HG03354 (cell line): Measurements from ENCODE around the gene C10orf90.

Source experiments
- ATAC-seq: cut with Tn5 transposase; IDR thresholded peaks from one replicate; pipeline ENCODE4 v1.9.1; 2021; ENCODE audit warnings: mild to moderate bottlenecking; ENCODE audit not compliant: unreplicated experiment, poor library complexity, severe bottlenecking

Gene C10orf90

DNA sequence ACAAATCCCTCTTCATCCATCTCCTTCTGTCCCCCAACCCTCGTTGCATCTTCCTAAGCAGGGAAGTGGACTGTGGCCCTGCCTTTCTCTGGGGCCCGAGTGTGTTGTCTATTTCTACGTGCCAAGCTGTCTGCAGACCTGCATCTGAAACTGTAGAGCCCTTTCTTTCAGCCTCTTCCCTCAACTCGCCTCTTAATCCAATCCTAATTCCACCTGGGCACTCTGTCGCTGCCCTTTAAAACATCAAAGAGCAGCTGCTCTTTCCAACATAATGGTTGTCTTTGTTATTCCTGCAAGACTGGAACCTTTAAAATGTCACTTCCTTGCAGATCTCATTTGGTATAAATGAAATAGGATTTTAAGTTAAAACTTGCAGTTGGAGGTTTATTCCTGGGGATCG lies 260.7 kb downstream of the C10orf90 start:
- ATAC-seq: no peak

DNA sequence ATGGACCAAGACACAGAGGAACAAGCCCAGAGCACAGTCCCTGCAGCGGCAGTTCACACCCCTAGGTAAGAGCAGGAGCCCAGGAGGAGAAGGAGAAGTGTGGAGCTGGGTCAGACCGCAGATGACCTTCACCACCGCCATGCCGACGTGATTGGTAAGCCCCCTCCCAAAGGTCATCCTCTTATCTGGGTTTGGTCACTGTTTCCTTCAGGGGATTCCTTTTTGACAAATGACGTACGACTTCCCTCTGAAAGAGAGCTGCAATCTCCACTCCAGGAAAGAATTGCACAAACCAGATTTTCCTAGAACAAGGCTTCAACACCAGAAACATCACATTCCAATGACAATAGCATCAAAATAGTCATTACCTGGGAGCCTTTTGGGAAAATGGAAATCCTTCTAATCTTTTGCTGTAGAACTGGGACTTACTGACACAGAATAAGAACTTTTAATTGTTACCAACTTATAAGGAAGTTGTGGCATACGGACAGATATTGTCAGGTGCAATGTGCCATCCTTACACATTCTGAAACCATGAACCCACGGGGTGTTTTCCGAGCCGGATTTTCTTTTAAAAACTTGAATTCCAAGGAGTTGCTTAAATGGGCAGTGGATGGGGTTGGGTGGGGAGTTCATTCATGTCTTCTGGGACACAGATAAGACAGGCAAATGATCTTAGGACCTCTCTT lies 261.4 kb downstream of the C10orf90 start:
- no peak for ATAC-seq

DNA sequence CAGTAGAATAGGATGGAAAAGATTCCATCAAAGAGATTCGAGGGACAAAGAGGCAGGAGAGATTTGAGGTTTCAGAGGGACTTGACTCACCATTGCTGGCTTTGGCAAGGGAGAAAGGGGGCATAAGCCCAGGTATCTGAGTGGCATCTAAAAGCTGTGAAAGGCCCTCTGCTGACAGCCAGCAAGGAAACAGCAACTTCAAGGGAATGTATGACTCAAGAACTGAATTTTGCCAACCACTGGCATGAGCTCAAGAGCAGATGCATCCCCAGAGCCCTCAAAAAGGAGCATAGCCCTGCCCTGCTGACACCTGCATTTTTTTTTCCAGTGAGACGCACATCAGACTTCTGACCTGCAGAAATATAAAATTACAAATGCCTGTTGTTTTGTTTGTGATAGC lies 262.7 kb downstream of the C10orf90 start:
- ATAC-seq: no peak

DNA sequence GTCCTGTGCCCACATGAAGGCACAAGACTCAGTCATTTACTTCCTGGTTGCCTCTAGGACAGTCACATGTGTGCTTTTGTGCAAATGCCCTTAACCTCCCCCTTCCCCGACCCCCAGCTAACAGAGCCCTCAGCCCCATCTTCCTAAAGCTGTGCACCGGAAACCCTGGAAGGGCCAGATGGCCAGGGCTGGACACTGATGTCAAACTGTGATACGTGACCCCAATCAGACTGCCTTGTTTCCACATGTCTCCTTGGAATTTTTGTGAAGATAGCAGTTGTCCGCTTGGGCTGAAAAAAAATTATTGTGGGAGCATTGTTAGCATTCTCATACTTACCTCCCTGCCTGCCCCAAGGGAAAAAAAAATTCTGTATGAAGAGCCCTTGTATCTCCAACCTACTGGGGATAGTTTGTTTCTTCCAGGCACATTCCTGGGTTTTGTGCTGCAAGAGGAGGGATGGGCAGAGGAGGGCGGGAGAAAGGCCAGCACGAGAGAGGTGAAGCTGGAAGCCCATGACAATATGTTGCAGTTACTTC lies 265.2 kb downstream of the C10orf90 start:
- no peak for ATAC-seq

- ATAC-seq: no peak
These were observed 267.5 kb downstream of the C10orf90 start for GRCh38 chr10:126402721-126403695.

GRCh38 chr10:126400641-126401040 lies 269.9 kb downstream of the C10orf90 start:
- no peak for ATAC-seq

DNA sequence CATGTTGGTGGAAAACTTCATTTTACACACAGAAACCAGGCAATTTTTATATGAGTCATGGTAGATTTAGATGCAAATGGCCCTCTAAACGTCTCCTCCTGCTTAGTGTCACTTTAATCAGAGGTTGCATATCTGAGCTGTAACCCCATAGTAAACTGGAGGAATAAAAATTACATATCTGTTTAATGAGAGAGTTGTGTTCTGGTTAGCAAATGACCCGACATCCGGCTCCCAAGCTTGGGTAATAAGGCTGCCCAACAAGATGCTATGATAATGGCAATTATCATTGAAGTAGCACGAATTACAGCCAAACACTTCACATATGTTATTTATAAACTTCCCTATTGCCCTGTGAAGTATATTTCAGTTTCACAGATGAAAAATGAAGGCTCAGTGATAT lies 271.6 kb downstream of the C10orf90 start:
- no peak for ATAC-seq

DNA sequence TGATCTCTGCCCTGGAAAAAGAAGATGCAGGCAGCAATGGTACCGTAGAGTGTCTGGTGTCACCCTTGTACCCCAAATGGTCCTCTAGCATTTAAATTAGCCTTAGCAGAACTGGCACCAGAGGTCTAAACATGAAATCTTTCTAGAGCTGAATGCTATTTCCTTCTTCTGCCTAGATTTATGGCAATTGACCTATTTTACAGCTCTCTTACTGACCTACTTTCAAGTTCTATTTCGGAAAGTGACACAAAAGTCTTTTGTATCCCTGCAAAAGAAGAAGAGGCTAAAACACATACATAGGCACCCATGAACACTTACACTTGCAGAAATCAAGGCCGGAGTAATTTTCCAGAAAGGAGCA lies 272.1 kb downstream of the C10orf90 start:
- ATAC-seq: no peak

- no peak for ATAC-seq
These were observed 272.7 kb downstream of the C10orf90 start for GRCh38 chr10:126397640-126398382.

DNA sequence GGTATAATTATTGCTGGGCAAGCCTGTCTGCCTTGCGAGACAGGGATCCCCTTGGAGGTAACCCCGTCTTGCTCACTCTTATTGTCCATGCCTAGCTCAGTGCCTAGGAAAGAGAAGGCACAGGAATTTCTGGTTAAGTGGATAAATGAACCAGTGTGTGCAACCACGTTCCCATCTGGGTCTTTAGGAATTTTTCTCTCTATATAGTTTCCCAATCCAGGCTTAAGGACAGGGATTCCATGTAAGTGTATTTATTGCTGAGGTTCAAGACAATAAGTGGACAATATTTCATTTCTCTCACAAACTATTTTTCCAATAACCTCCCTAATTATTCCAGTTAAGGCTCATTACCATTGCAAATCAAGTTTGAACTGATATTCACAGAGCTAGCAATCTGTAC lies 273.3 kb downstream of the C10orf90 start:
- no peak for ATAC-seq

GRCh38 chr10:126394948-126395347 lies 275.5 kb downstream of the C10orf90 start:
- ATAC-seq: no peak

DNA sequence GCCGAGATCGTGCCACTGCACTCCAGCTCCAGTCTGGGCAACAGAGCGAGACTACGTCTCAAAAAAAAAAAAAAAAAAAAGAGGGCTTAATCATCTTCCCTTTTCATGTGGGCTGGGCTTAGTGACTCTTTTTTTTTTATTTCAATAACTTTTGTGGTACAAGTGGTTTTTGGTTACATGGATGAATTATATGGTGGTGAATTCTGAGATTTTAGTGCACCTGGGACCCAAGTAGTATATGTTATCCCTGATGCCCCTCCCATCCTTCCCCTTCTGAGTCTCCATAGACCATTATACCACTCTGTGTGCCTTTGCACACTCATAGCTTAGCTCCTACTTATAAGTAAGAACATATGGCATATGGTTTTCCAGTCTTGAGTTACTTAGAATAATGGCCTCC lies 277.4 kb downstream of the C10orf90 start:
- ATAC-seq: no peak

DNA sequence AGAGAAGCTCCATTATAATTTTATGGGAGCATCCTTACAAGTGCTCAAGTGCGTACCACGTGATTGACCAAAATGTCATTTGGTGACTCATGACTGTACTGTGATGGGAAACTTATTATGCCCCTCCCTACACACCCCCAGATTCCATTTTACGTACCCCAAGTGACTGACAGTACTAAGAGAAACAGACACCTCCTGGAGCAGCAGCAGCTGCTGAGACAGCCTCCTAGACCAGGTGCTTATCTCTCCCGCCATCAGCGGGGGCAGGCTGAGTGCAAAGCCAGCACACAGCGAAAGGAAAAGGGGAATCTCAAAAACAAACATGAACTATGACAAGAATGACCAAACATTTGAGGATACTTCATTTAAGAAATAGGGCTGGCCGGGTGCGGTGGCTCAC lies 278.0 kb downstream of the C10orf90 start:
- ATAC-seq: no peak

- ATAC-seq: no peak
These were observed 278.4 kb downstream of the C10orf90 start for GRCh38 chr10:126392068-126392467.

- no peak for ATAC-seq
These were observed 279.2 kb downstream of the C10orf90 start for GRCh38 chr10:126391192-126391885.

DNA sequence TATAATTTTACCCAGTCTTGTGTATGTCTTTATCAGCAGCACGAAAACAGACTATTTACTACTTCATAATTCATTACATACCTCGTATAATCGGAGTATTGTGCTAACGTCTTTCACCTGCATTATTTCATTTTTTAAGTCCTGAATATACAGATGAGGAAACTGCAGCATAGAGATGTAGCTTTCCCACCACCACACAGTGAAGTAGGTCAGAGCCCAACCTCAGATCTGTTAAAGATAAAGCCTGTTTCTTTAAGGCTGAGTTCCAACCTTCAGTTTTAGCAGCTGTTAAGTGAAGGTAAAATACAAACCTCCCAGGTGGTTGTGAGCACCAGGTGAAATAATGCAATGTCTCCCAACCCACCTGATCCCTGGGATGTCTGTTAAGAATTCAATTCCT lies 280.2 kb downstream of the C10orf90 start:
- ATAC-seq: no peak

GRCh38 chr10:126387931-126388911 lies 282.3 kb downstream of the C10orf90 start, which contains the start of gene ADAM12:
ADAM12 (minus strand) TSS chr10:126388477; CDS start chr10:126388145, 332 bp downstream.
- ATAC-seq: no peak
